ENCODE measurements around the gene LRCH3.

- TF ChIP-seq HDGF (IDR thresholded peaks at IDR 0.05; ENCODE audit: borderline replicate concordance) (no peak), LEF1 (IDR thresholded peaks at IDR 0.05; ENCODE audit: borderline replicate concordance) (no peak), PKNOX1 (IDR thresholded peaks at IDR 0.05) (no peak), FOXK2 (IDR thresholded peaks at IDR 0.05) (no peak), SP1 (IDR thresholded peaks at IDR 0.05) (no peak), CTBP1 (IDR thresholded peaks at IDR 0.05; ENCODE audit: borderline replicate concordance) (no peak), ELF4 (IDR thresholded peaks at IDR 0.05) (no peak), TARDBP (IDR thresholded peaks at IDR 0.05) (no peak), FOXM1 (IDR thresholded peaks at IDR 0.05; ENCODE audit: borderline replicate concordance) (no peak), NFRKB (IDR thresholded peaks at IDR 0.05) (no peak), ARNT (IDR thresholded peaks at IDR 0.05) (no peak), BHLHE40 (IDR thresholded peaks at IDR 0.05; ENCODE audit: borderline replicate concordance) (no peak), SUZ12 (IDR thresholded peaks at IDR 0.05) (no peak)
These were observed 44.8 kb upstream of the LRCH3 start for GRCh38 chr3:197746209-197746608.
